Measurements from ENCODE around the gene NF1.

NF1 gene

GRCh38 chr17:31052187-31052889, 42.4 kb upstream of the NF1 start:
- CTCF ChIA-PET, result interaction anchor here (0.6 to 1.2 kb wide), 3 partner anchors 43 to 241 kb away, joined by 3 read pairs; no protein-coding TSS in a partner anchor
- POLR2A ChIA-PET (ENCODE audit: low non-redundant PET), result interaction anchor here (0.7 kb wide), 1 partner anchor 9 kb away, joined by 4 read pairs; no protein-coding TSS in a partner anchor
- peak; percentile 95 for DNase-seq (ENCODE audit: low spot score)

GRCh38 chr17:31053071-31053470, 41.7 kb upstream of the NF1 start:
- H3K27ac ChIP-seq, result peak overlapping the region; percentile 92
- ChIA-PET CTCF (no interaction called here), POLR2A (ENCODE audit: low non-redundant PET) (no interaction called here)
- TF ChIP-seq CTCF (conservative IDR thresholded peaks at IDR 0.05; ENCODE audit: low read depth), result no peak
- DNase-seq (ENCODE audit: low spot score), result no peak

More at GRCh38 chr17:31052187-31052889, 42.4 kb upstream of the NF1 start:
- TF ChIP-seq CTCF (conservative IDR thresholded peaks at IDR 0.05; ENCODE audit: low read depth), result no peak
- peak overlapping the region; percentile 92 for H3K27ac ChIP-seq

- CTCF ChIA-PET, result interaction anchor here (0.6 to 1.1 kb wide), 4 partner anchors 13 to 185 kb away, joined by 3 to 7 read pairs (median 3); no protein-coding TSS in a partner anchor
Observed at GRCh38 chr17:31054761-31055160, 40.0 kb upstream of the NF1 start.

GRCh38 chr17:31058976-31059375, 35.8 kb upstream of the NF1 start:
- ChIA-PET CTCF (no interaction called here), POLR2A (ENCODE audit: low non-redundant PET) (no interaction called here)
- no peak overlapping the region for H3K27ac ChIP-seq
- TF ChIP-seq CTCF (conservative IDR thresholded peaks at IDR 0.05; ENCODE audit: low read depth), result no peak
- no peak for DNase-seq (ENCODE audit: low spot score)

More at GRCh38 chr17:31054761-31055160, 40.0 kb upstream of the NF1 start:
- no peak for TF ChIP-seq CTCF (conservative IDR thresholded peaks at IDR 0.05; ENCODE audit: low read depth)
- POLR2A ChIA-PET (ENCODE audit: low non-redundant PET), result interaction anchor here (0.6 kb wide), 1 partner anchor 44 kb away, joined by 12 read pairs; no protein-coding TSS in a partner anchor
- DNase-seq (ENCODE audit: low spot score), result no peak
- H3K27ac ChIP-seq, result no peak overlapping the region

GRCh38 chr17:31060791-31061550, 33.8 kb upstream of the NF1 start:
- CTCF ChIA-PET, result interaction anchor here (0.5 to 0.6 kb wide), 2 partner anchors 20 to 82 kb away, joined by 3 to 5 read pairs; no protein-coding TSS in a partner anchor
- POLR2A ChIA-PET (ENCODE audit: low non-redundant PET), result no interaction called here
- no peak for TF ChIP-seq CTCF (conservative IDR thresholded peaks at IDR 0.05; ENCODE audit: low read depth)
- no peak for DNase-seq (ENCODE audit: low spot score)
- no peak overlapping the region for H3K27ac ChIP-seq

- no peak overlapping the region for H3K27ac ChIP-seq
- TF ChIP-seq CTCF (conservative IDR thresholded peaks at IDR 0.05; ENCODE audit: low read depth), result no peak
- DNase-seq (ENCODE audit: low spot score), result no peak
- ChIA-PET POLR2A (ENCODE audit: low non-redundant PET) (interaction anchor here (0.5 kb wide), 1 partner anchor 9 kb away, joined by 4 read pairs; no protein-coding TSS in a partner anchor), CTCF (interaction anchor here (0.5 to 0.6 kb wide), 2 partner anchors 21 to 41 kb away, joined by 3 read pairs; no protein-coding TSS in a partner anchor)
Observed at GRCh38 chr17:31061678-31062077, 33.1 kb upstream of the NF1 start.

Data from RWPE1 (cell line).